Skeletal muscle cell (primary cell): ENCODE data around the gene RIC1.
"Not testable (repeated sequence)": the region's sequence is repeated elsewhere in the genome, so short reads cannot be mapped to it uniquely, and the experiment has no call there.

Experiments used
- DNase-seq: peaks from one replicate; pipeline ENCODE4 v3.0.0-alpha.2; 2010; ENCODE audit warnings: low read depth
- H3K4me3 ChIP-seq: 2 replicates; pipeline ENCODE4 v1.5.1; 2011; ENCODE audit warnings: low read depth, mild to moderate bottlenecking, control low read depth, low read length, moderate library complexity

RIC1 gene

DNA sequence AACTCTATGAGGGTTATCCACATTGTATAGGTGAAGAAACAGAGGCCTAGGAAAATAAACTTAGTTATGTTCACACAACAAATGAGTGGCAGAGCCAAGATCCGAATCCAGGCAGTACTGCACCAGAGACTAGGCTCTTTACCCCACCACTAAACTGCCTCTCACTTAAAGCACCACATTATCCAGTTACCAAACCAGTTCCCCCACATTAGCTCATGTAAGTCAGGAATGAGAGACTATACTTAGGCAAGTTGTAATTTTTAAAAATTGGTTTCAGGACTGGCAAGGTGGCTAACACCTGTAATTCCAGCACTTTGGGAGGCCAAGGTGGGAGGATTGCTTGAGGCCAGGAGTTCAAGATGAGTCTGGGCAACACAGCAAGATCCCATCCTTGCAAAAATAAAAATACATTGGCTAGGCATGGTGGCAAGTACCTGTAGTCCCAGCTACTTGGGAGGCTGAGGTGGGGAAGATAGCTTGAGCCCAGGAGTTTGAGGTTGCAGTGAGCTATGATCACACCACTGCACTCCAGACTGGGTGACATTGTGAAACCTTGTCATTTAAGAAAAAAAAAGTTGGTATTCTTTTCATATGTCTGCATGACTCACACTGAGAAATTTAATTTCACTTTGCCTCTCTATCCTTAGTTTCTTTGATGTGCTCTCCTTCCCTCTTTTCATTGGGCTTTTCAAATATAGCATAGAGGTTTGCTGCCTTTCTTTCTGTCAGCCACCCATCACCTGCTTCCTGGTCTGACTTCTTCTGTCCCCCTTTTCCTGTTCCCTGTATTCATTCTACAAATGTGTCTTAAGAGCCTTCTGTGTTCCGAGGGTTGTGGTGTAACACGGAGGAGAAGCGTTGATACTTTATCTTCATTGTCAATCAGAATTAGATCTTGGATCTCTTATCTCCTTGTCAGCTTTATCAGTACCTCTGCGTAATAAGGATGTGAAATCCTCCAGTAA is 139.3 kb downstream of the RIC1 start:
- no peak for DNase-seq
- no peak overlapping the region for H3K4me3 ChIP-seq

DNA sequence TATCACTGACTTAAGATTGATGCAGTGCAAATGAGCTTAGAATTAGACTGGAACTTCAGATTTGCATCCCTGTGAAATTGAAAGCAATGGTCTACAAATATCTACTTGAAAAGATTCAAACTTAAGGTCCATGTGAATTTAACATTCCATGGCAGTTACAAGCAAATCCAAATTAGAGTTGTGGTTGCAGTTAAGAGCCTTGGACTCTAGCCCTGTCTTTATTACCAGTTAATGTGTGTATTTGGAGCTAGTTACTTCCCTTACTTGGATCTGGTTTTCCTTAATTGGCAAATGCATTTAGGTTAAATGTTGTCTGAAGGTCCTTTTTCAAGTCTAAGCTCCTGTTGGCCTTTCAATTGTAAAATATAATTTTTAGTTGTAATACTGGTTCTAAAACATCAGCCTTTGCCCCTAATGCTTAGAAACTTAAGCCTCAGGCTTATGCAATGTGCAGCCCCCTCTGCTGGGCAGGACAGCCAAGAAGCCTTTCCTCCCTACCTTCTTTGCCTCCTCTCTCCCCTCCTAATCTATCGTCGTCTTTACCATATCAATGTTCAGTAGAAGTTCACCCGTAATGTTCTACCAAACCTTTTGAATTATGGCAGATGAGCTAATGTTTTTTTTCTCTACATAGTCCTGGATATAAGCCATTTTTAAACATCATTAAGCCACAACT is 144.6 kb downstream of the RIC1 start:
- DNase-seq = no peak

DNA sequence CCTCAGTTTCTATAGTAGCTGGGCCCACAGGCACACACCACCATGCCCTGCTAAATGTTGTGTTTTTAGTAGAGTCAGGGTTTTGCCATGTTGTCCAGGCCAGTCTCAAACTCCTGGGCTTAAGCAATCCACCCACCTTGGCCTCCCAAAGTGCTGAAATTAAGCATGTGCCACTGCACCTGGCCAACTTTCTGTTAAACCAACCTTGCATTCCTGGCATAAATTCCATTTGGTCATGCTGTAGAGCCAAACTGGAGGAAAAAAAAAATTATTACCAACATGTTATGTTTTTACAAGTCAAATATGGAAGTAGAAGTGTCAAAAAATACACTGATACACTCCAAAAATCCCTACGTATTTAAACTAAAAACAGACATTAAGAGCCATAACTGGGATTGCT is 149.9 kb downstream of the RIC1 start:
- DNase-seq = no peak
- H3K4me3 ChIP-seq = no peak overlapping the region

More for the DNA sequence above, 144.6 kb downstream of the RIC1 start:
- no peak overlapping the region for H3K4me3 ChIP-seq

GRCh38 chr9:5779705-5780218 is 150.9 kb downstream of the RIC1 start:
- DNase-seq, H3K4me3 ChIP-seq: not testable (repeated sequence)

GRCh38 chr9:5783420-5783819 is 154.5 kb downstream of the RIC1 start:
- not testable (repeated sequence) for DNase-seq, H3K4me3 ChIP-seq

GRCh38 chr9:5783982-5784381 is 155.1 kb downstream of the RIC1 start:
- no peak for DNase-seq
- H3K4me3 ChIP-seq = no peak overlapping the region

- no peak for DNase-seq
- H3K4me3 ChIP-seq = no peak overlapping the region
Observed at GRCh38 chr9:5784526-5785315, 155.8 kb downstream of the RIC1 start.

DNA sequence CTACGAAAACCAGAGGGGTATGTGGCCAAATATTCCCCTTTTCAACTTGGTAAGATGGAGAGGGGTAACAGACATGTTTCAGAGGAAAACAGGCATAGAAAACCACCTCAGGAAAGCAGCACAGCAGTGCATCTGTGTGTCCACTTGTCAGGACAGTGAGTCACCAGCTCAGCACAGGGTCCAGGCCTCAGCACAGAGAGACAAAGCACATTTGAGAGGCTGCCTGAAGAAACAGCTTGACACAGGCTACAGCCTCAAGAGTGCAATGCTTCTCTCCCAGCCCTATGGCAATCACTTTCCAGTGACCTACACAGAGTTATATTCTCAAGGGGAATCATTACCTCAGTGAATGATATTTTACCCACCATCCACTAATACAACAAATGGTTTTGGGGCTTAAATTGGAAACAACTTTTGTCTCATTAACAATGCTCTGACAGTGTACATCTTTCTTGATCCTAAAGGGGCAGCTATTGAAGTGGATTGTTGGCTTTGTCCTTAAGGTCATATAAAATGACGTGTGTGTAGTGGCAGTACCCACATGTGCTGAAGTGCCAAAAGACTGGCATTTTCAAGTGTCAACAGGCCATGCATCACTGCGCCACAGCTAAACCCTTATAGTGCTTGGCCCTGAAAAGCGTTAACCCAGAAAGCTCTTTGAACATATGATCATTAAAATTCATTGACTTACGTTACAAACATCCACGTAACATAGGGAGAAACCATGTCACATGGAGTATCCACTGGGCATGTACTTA is 157.6 kb downstream of the RIC1 start:
- no peak for DNase-seq
- no peak overlapping the region for H3K4me3 ChIP-seq

DNA sequence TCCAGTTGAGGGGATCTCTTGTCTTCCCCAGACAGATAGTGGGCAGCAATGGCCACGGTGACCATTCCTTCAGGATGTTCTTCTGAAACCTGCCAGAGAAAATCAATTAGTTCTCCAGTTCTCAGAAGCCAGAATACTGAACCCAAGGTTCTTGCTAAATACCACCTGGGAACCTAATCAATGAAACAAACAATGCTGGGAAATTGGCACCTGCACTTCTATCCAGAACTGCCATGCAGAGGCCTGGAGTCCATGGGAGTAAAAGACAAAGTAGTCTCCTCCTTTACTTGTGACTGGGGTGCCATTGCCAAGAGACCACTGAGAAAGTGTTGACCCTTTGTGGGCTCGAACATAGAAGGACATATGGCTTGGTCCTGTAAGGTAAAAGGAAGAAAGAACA is 158.3 kb downstream of the RIC1 start:
- no peak for DNase-seq
- H3K4me3 ChIP-seq = no peak overlapping the region

DNA sequence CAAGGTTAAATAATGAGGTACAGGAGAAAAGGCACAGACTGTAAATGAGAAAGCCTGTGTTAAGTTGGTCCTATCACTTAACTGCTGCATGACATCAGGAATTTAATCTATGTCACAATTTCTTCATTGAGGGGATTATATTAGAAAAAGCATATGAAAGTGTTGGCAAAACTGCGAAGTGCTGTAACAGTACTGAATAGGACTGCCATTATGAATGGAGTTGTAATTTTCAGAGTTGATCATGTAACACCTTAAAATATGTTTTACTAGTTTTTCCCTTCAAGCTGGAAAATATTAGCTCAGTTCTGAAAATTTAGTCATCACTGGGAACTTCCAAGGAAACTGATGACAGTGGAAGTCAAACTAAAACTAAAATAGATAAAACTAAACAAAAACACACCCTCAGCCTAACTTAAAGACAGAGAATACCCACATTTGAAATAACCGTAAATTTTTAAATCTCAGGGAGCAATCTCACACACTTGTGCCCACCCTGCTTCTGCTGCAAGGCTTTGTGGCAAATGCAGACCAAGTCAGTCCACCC is 158.9 kb downstream of the RIC1 start:
- DNase-seq = no peak
- H3K4me3 ChIP-seq = no peak overlapping the region

DNA sequence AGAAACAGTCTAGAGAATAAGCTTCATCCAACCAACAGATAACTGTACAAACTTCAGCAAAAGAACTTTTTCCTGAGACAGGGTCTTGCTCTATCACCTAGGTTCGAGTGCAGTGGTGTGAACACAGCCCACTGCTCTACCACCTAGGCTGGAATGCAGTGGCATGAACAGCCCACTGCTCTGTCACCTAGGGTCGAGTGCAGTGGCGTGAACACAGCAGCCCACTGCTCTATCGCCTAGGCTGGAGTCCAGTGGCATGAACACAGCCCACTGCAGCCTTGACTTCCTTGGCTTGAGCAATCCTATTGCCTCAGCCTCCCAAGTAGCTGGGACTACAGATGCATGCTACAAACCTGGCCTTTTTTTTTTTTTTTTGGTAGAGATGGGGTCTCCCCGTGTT is 160.6 kb downstream of the RIC1 start:
- DNase-seq = no peak
- H3K4me3 ChIP-seq = no peak overlapping the region

DNA sequence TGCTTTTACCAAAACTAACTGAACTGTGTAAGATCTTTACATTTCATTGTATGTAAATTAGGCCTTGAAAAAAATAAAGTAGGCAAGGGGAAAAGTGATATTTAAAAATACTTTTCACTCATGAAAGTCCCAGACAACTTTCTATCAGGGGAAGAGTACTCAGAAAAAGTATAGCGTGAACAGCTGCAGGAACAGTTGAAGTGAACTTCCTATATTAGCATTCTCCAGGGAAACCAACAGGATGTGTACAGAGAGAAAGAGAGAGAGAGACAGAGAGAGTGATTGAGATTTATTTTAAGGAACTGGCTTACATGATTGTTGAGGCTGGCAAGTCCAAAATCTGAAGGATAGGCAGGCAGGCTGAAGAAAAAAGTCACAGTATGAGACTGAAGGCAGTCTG is 162.0 kb downstream of the RIC1 start:
- no peak overlapping the region for H3K4me3 ChIP-seq
- DNase-seq = no peak

GRCh38 chr9:5791870-5792269 is 163.0 kb downstream of the RIC1 start:
- no peak for DNase-seq
- no peak overlapping the region for H3K4me3 ChIP-seq

- no peak for DNase-seq
- H3K4me3 ChIP-seq = no peak overlapping the region
Observed at GRCh38 chr9:5793812-5794211, 164.9 kb downstream of the RIC1 start.

- H3K4me3 ChIP-seq = no peak overlapping the region
- DNase-seq = no peak
Observed at GRCh38 chr9:5796298-5796697, 167.4 kb downstream of the RIC1 start.

- no peak for DNase-seq
- no peak overlapping the region for H3K4me3 ChIP-seq
Observed at GRCh38 chr9:5798581-5798980, 169.7 kb downstream of the RIC1 start.

DNA sequence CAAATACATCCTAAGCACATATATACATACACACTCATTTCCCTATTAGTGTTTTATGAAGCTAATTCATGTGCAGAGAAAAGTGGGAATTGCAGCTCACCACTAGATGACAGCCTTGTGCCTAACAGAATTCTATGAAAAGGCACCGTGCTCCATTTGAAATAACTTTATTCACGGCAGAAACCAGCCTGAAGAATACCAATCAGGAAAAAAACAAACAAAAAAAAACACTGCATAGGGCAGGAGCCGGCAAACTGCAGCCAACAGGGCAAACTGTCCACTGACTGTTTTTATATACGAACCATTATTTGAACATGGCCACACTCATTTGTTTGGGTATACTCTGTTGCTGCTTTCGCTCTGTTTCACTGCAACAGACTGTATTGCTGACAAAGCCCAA is 170.4 kb downstream of the RIC1 start:
- no peak for DNase-seq
- H3K4me3 ChIP-seq = no peak overlapping the region

- not testable (repeated sequence) for H3K4me3 ChIP-seq, DNase-seq
Observed at GRCh38 chr9:5800378-5800777, 171.5 kb downstream of the RIC1 start.
